HG03565 (cell line): Measurements from ENCODE around the gene ZNF385D.

Experiments used
- ATAC-seq: cut with Tn5 transposase; IDR thresholded peaks from one replicate; pipeline ENCODE4 v1.9.1; 2021; ENCODE audit warnings: mild to moderate bottlenecking, moderate library complexity; ENCODE audit not compliant: unreplicated experiment

ZNF385D gene

DNA sequence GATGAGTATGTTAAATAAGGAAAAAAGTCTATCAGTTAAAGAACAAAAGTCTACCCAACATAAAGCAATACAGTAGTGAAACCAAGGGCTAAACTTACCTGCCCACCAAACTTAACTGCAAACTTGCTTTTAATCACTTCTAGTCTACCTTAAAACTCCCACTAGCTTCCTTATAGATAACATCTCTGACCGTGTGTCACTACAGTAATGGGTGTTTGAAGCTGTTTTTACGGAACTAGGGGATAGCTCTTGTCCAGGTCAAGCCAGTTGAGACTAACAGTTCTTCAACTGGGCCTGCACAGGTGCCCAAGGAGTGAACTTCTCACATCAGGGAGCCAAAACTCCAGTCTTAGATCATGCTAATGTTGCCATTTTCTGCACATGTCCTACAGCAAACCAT is 132.3 kb downstream of the ZNF385D start:
- no peak for ATAC-seq

DNA sequence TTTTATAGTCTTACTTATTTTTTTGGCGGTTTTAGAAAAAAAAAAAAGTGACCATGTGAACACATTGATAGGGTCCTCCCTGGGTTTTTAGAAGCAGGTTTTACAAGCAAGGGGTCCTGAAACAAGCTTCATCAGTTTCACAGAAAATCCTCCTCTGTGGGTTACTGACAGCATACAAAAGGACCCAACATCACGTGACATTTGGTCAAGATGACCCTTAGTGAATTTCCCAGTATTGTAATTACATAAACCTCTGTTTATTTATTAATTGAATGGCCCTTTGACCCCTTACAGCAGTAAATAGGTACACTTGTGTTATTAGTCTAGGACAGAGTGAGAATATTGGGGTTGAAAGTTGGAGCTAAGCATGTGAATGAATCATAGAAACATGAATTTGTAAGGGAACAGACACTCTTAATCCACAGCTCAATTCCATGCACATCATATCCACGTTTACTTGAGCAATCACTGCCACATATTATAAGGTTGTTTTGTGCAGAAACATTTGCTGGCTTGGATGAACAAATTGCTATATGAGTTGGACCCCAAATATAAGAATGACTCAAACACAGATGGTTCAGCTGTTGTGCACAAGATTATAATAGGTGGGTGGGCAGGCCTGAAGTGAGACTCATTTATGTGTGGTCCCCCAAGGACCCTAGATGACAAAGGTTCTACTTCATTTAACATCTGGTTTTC is 137.5 kb downstream of the ZNF385D start:
- ATAC-seq = no peak

DNA sequence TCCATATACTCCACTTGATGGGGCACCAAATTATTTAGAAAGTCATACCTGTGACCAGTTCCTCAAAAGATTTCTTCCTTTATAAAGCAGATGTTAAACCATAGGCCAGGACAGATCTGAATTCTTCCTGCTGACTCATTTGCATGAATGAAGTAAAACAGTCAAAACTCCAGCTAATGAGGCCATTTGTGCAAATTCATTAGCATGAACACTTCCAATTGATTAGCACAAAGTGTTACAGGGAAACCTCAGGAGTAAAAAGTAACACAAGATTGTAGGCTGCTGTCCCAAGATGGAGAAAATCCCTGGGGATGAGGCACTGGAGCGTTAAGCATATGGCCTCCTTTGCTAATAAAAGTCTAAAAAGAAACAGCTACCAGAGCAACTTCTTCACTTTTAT is 149.8 kb downstream of the ZNF385D start:
- ATAC-seq = no peak

GRCh38 chr3:21599890-21600289 is 151.1 kb downstream of the ZNF385D start:
- ATAC-seq = no peak

- ATAC-seq = no peak
These were observed 158.2 kb downstream of the ZNF385D start for GRCh38 chr3:21592828-21593227.

DNA sequence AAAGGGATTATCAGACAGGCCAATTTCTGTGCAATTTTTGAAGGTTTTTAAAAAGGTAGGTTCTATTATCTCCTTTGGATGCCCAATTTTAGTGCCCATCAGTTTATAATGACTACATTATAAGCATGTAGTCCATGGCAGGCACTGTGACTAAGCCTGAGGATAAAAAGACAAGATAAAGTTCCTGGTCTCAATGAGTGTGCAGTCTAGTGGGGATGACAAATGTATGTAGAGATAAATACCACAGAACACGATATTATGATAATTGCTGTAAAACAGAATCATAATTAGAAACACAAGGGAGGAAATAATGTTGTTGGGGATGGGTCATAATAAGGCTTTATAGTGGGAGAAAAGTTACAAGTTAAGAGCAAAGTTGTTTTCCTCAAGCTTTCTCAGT is 163.1 kb downstream of the ZNF385D start:
- ATAC-seq = no peak

DNA sequence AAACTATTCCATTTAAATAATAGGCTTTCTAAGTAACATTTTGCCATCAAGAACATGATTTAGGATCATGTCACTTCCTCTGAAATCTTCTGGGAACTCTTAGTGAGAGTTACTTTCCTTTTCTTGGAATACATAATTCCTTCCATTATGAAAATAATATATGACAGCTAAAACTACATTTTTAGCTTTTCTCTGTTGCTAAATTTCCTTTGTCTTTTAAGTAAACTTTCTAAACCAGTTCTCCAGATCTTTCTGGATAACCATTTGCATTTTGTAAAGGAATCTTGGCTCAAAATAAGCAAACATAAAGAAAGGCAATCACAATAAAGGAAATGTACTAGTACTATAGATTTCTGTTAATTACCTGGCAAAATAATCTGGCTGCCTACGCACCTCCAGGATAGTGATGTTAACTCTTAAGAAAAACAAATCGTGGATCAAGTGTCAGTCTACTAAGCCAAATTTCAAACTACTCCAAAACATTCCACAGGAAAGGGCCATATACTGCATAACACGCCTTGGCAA is 165.7 kb downstream of the ZNF385D start:
- ATAC-seq = no peak

- ATAC-seq = no peak
These were observed 177.7 kb downstream of the ZNF385D start for GRCh38 chr3:21573291-21573690.

DNA sequence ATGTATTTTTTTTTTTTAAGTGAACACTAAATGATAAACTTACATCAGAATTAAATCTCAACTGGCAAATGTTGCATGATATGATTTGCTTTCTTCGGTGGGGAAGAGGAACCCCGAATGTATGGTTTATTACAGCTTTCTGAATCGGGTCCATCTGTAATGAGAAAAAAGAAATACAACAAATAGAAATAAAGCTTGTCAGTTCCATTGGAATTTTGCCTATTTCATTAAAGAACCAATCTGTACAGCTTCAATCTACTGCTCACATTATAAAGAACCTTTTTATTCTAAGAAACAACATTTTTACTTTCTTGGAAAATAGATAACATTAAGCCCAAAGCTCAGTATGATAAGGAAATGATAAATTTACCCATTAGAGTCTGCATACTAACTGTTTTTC is 186.5 kb downstream of the ZNF385D start:
- ATAC-seq = no peak

DNA sequence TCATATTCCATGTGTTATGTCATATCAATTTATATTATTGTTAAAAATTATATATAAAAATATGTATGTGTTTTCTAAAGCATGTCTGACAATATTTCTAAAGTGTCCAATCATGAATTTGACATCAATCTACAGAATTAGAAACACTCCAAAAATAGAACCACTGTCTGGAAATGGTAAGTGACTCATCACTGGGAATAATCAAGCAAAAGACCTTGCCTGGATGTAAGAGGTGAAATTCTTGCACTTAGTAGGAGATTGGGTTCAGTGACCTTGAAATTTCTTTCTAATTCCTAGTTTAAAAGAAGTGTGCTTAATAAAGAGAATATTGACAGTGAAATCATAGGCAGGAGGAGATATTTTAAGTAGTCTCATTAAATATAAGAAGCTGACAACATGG is 188.8 kb downstream of the ZNF385D start:
- no peak for ATAC-seq

- ATAC-seq = no peak
These were observed 189.5 kb downstream of the ZNF385D start for GRCh38 chr3:21561472-21561871.

- no peak for ATAC-seq
These were observed 200.0 kb downstream of the ZNF385D start for GRCh38 chr3:21551019-21551418.

GRCh38 chr3:21544076-21544462 is 206.9 kb downstream of the ZNF385D start:
- no peak for ATAC-seq

GRCh38 chr3:21543380-21544075 is 207.5 kb downstream of the ZNF385D start:
- ATAC-seq = no peak

DNA sequence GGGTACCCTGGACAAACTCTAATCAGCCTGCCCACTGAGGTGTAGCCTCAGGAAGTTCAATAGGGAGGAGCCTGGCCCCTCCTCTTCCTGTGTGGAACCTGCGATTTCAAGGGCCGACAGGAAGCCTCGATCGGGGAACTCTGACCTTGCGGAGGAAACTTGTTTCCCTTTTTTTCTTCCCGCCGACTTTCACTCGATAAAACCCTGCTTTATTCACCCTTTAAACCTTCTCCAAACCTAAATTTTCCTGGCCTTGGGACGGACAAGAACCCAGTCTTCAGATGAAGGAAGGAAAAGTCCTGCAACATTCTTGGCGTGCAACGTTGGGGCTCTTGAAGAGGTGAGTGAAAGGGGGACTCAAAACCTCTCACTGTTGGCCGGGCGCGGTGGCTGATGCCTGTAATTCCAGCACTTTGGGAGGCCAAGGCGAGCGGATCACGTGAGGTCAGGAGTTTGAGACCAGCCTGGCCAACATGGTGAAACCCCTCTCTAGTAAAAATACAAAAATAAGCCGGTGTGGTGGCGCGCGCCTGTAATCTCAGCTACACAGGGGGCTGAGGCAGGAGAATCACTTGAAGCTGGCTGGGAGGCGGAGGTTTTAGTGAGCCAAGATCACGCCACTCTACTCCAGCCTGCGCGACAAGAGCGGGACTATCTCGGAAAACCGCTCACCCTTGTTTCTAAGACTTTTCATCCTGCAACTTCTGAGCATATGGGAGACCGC is 208.2 kb downstream of the ZNF385D start:
- ATAC-seq = no peak

- ATAC-seq = no peak
These were observed 210.7 kb downstream of the ZNF385D start for GRCh38 chr3:21540265-21540664.

GRCh38 chr3:21534462-21534861 is 216.5 kb downstream of the ZNF385D start:
- ATAC-seq = no peak

- ATAC-seq = no peak
These were observed 218.0 kb downstream of the ZNF385D start for GRCh38 chr3:21533002-21533401.

GRCh38 chr3:21531909-21532308 is 219.1 kb downstream of the ZNF385D start:
- ATAC-seq = no peak

- ATAC-seq = no peak
These were observed 222.6 kb downstream of the ZNF385D start for GRCh38 chr3:21528291-21528995.

DNA sequence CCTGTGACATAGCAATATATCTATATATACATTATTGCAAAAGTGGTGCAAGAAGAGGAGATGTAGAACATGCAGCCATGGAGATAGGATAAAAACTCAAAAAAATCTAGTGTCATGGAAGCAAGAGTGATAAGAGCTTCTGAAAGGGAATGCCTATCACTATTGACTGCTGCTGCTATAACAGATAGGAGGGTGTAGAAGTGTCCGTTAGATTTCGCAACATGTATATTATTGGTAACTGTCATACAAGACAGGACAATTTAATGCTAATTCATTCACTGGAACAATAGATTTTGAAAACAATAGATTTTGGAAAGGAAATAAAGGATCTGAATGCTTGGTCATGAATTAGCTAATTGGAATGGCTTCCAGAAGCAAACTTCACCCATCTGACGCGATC is 224.5 kb downstream of the ZNF385D start:
- ATAC-seq = no peak
